Measurements from ENCODE around the gene MITD1. TPM values are rescaled to one million over a fixed set of nuclear protein-coding genes. Genes with fewer than 3 reads are reported as not detected.

The MITD1 gene
- total RNA-seq, 1 donor from 2014 or later: 28.1 TPM

DNA sequence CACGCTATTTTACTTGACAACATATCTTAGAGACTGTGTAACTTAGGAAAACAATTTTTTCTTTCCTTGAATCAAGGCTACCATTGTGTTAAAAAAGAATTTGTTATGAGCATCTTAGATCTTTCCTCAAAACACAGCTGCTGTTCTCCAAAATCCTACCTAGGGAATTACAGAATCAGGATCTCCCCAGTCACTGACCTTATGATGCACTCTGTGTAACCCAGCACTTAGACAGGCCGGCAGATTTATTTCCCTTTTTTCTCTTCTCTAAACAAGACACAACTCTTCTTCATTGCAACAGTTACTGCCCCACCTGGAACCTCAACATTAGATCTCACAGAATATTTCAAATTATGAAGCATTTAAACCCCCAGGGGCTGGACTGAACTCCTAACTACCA lies 52.9 kb downstream of the MITD1 start:
- H3K27me3 ChIP-seq (ENCODE audit: low read depth): no peaks in the 10 kb centered on the region

More for the DNA sequence above, 52.9 kb downstream of the MITD1 start:
- Histone ChIP-seq H3K9me3 (peaks cover 14% of the 10 kb centered on the region), H3K4me3 (no peak overlapping the region), H3K4me1 (no peaks in the 10 kb centered on the region), H3K36me3 (no peaks in the 10 kb centered on the region), H3K27ac (no peak overlapping the region)
- ATAC-seq (no peak), DNase-seq (no peak)
- TF ChIP-seq, protein P1, sequence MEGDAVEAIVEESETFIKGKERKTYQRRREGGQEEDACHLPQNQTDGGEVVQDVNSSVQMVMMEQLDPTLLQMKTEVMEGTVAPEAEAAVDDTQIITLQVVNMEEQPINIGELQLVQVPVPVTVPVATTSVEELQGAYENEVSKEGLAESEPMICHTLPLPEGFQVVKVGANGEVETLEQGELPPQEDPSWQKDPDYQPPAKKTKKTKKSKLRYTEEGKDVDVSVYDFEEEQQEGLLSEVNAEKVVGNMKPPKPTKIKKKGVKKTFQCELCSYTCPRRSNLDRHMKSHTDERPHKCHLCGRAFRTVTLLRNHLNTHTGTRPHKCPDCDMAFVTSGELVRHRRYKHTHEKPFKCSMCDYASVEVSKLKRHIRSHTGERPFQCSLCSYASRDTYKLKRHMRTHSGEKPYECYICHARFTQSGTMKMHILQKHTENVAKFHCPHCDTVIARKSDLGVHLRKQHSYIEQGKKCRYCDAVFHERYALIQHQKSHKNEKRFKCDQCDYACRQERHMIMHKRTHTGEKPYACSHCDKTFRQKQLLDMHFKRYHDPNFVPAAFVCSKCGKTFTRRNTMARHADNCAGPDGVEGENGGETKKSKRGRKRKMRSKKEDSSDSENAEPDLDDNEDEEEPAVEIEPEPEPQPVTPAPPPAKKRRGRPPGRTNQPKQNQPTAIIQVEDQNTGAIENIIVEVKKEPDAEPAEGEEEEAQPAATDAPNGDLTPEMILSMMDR (IDR thresholded peaks at IDR 0.05): no peak
- intact Hi-C loops (cut with DNase I): no loop called here

Other genes starting within 250 kb of the MITD1 start
- gene CRACDL, start 244.8 kb downstream of the MITD1 start, total RNA-seq: 17.8 TPM
- gene C2orf15, start 39.4 kb downstream of the MITD1 start, total RNA-seq: 1.5 TPM
- gene TSGA10, start 26.1 kb downstream of the MITD1 start, total RNA-seq: 9.9 TPM
- 6.2 TPM for gene LIPT1, start 26.1 kb downstream of the MITD1 start, total RNA-seq
- 19.4 TPM for gene MRPL30, start 126 bp upstream of the MITD1 start, total RNA-seq
- gene LYG2, start 74.6 kb upstream of the MITD1 start, total RNA-seq: not detected
- 1.0 TPM for gene LYG1, start 120.1 kb upstream of the MITD1 start, total RNA-seq
- gene TXNDC9, start 155.3 kb upstream of the MITD1 start, total RNA-seq: 23.4 TPM
- 31.0 TPM for gene EIF5B, start 156.3 kb upstream of the MITD1 start, total RNA-seq